DMS79 (cell line): ENCODE results near the gene CATSPERZ.
A peak's percentile ranks its signal among the peaks of the same experiment; 100 is the strongest.

Source experiments
- DNase-seq: peaks from one replicate; lab custom pipeline; 2025; lab: John Stamatoyannopoulos, UW

The CATSPERZ gene

GRCh38 chr11:64285885-64286800 lies 14.0 kb upstream of the CATSPERZ start:
- DNase-seq, result peak; percentile 17

GRCh38 chr11:64286801-64287159 lies 13.4 kb upstream of the CATSPERZ start:
- DNase-seq, result no peak

DNA sequence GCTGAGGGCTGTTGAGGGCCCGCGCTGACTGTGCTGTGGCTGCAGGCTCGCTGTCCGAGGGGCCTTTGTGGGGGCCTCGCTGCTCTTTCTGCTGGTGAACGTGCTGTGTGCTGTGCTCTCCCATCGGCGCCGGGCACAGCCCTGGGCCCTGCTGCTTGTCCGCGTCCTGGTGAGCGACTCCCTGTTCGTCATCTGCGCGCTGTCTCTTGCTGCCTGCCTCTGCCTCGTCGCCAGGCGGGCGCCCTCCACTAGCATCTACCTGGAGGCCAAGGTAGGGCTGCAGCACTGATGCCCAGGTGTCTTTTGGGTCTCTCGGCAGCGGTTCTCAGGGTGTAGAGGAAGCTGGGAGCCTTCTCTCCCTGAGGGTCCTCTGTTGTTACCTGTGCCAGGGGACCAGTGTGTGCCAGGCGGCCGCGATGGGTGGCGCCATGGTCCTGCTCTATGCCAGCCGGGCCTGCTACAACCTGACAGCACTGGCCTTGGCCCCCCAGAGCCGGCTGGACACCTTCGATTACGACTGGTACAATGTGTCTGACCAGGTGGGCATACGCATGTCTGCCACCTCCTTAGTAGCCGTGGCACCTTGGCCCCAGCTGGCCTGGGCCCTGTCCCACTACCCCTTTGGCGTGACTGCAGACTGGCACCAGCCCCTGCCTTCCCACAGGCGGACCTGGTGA lies 12.3 kb upstream of the CATSPERZ start:
- no peak for DNase-seq

- no peak for DNase-seq
Measured at GRCh38 chr11:64288353-64288750, 11.8 kb upstream of the CATSPERZ start.

GRCh38 chr11:64289002-64289564 lies 11.1 kb upstream of the CATSPERZ start:
- no peak for DNase-seq

GRCh38 chr11:64290352-64291261 lies 9.6 kb upstream of the CATSPERZ start:
- DNase-seq, result no peak

DNA sequence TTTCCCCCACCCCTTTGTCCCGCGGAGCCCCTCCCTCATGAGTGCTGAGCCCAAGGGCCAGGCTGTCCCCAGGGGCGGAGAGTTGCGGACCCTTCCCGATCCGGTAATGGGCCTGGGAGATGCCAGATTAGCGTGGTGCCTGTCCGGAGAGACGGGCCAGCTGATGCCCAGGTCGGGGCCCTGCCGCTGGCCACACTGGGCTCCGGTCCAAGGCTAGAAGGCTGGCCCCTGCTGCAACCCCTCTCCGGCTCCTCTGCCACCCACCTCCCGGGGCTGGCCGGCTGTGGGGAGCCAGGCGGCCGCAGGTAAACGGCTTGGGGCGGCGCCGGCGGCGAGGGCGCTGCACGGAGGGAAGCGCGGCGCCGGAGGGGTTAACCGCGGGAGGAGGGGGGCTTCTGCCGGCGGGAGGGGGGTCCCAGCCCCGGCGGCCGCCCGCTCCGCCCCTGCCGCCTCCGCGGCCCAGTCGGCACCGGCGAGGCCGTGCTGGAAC lies 8.9 kb upstream of the CATSPERZ start, which contains the start of gene KCNK4:
Gene KCNK4 (plus strand): TSS at position 41 of the 490 bp plus-strand sequence. CDS start 1,717 bp downstream, outside the sequence.
- DNase-seq, result no peak

DNA sequence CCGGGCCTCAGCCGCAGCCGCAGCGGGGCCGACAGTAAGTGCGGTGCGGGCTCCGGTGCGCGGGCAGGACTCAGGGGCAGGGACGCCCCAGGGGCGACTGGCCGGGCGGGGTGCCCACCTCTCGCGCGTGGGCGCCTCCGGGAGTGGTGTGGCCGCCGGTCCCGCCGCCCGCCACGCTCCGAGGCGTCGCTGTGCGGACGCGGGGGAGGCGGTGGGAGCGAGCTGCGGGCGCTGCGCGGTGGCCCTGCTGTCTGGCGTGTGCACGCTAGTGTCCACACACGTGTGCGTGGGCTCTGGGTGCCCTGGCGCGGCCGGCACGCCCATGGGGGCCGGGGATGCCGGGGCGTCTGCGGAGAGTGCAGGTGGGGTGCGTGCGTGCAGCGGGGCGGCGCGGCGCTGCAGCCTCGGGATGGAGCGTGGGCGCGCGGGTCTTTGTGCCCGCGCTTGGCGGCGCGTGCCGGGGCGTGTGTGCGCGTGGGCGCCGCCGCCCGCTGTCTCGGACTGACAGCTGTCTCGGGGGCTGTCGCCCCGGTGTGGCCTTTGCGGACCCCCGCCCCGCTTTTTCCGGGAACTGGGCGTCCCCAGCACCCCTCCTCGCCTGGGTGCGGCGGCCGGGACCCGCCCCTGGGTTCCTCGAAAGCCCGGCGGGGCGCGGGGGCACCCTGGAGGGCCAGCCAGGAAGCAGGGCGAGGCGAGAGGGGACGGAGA lies 8.3 kb upstream of the CATSPERZ start:
- DNase-seq, result no peak

DNA sequence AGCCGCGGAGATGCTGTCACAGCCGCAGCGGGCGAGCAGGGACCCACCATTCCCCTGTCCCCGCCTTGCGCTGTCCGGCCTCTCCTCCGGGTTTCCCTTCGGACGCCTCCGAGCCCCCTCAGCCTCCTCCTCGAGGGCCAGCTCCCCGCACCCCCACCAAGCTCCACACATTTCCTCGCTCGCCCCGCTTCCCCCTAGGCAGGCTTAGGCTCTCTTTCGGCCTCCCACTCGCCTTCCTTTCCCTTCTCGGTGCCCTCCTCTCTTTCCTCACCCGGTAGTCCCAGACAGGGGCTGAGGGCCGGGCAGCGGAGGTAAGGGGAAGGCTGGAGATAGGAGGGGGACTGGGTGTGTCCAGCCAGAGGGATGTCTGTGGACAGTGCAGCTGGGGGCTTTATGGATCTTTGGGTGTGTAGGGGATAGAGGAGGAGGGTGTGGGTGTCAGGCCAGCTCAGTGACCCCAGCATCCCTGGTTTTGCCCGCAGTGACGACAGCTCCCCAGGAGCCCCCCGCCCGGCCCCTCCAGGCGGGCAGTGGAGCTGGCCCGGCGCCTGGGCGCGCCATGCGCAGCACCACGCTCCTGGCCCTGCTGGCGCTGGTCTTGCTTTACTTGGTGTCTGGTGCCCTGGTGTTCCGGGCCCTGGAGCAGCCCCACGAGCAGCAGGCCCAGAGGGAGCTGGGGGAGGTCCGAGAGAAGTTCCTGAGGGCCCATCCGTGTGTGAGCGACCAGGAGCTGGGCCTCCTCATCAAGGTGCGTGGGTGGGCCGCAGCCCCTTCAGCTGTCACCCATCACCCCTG lies 7.5 kb upstream of the CATSPERZ start:
- no peak for DNase-seq

- no peak for DNase-seq
Measured at GRCh38 chr11:64294774-64295173, 5.4 kb upstream of the CATSPERZ start.

- no peak for DNase-seq
Measured at GRCh38 chr11:64295760-64296159, 4.4 kb upstream of the CATSPERZ start.

GRCh38 chr11:64296236-64296635 lies 3.9 kb upstream of the CATSPERZ start:
- no peak for DNase-seq

GRCh38 chr11:64296830-64297698 lies 3.1 kb upstream of the CATSPERZ start:
- no peak for DNase-seq

DNA sequence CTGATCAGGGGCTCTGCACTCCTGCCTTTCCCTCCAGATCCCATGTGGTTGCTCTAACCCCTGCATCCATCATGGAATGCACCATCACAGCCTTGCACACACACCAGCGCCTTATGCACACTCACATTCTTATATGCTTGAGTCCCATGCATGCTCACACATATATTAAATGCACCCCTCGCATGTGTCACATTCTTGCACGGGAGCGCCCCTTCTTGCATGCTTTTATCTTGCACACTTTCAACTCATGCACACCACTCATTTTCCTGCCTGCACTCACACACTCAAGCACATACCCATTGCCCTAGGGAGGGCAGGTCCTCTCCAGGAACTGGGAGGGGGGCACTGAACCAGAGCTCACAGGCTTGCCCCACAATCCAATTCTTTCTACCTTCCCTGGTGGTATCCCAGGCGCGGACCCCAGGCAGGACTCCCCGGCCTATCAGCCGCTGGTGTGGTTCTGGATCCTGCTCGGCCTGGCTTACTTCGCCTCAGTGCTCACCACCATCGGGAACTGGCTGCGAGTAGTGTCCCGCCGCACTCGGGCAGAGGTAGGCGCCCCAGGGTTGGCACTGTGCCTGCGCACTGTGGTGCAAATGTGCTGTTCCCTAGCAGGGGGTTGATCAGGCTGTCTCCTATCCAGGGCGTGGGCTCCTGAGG lies 2.3 kb upstream of the CATSPERZ start:
- no peak for DNase-seq

DNA sequence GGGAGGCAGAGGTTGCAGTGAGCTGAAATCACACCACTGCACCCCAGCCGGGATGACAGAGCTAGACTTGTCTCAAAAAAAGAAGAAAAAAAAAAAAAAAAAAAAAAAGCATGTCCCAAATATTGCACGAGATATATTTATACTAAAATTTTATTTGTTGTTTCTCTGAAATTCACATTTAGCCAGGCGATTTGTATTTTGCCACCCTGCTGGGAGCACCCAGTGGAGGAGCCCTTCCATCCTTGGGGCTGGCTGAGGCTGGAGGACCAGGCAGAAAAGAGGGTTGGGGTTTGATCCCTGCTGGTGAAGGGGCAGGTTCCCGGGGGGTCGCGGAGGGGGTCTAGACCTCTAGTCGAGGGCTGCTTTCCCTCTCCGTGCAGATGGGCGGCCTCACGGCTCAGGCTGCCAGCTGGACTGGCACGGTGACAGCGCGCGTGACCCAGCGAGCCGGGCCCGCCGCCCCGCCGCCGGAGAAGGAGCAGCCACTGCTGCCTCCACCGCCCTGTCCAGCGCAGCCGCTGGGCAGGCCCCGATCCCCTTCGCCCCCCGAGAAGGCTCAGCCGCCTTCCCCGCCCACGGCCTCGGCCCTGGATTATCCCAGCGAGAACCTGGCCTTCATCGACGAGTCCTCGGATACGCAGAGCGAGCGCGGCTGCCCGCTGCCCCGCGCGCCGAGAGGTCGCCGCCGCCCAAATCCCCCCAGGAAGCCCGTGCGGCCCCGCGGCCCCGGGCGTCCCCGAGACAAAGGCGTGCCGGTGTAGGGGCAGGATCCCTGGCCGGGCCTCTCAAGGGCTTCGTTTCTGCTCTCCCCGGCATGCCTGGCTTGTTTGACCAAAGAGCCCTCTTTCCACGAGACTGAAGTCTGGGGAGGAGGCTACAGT lies 952 bp upstream of the CATSPERZ start:
- no peak for DNase-seq

- no peak for DNase-seq
Measured at GRCh38 chr11:64303109-64304031, 3.2 kb downstream of the CATSPERZ start.

GRCh38 chr11:64304032-64304315 lies 3.8 kb downstream of the CATSPERZ start:
- no peak for DNase-seq
